B cell (primary cell): Measurements from ENCODE around the gene COX6B2.

Experiments used
- CTCF ChIP-seq: fragments of 200-600 bp; IDR thresholded peaks from one replicate; pipeline ENCODE4 v1.8.0; 2022; ENCODE audit warnings: antibody characterized with exemption, mild to moderate bottlenecking
- EZH2 ChIP-seq: IDR thresholded peaks from 2 replicates; pipeline ENCODE4 v1.6.1; 2012; ENCODE audit warnings: borderline replicate concordance, low read depth, mild to moderate bottlenecking, moderate library complexity, low read length; ENCODE audit not compliant: insufficient read depth, poor library complexity, severe bottlenecking

GRCh38 chr19:55348317-55349034 is 6.0 kb downstream of the COX6B2 start:
- no peak for TF ChIP-seq CTCF
- no peak for TF ChIP-seq EZH2
